ENCODE data around the gene NIPAL4.

NIPAL4 gene

DNA sequence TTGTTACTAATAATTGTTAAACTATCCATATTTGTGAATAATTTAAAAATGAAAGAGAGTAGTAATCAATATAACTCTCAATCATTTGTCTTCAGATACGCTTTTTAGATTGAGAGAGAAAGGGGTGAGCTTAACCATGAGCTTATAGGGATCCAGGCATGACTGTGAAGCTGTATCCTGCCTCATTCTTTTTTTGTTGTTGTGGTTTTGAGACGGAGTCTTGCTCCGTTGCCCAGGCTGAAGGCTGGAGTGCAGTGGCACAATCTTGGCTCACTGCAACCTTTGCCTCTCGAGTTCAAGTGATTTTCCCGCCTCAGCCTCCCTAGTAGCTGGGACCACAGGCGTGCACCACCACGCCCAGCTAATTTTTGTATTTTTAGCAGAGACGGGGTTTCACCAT, 44.0 kb downstream of the NIPAL4 start:
- Histone ChIP-seq H3K27ac (ENCODE audit: low read depth, low read length, poor library complexity, severe bottlenecking) (no peak overlapping the region), H3K4me2 (ENCODE audit: low read length) (no peak overlapping the region)

DNA sequence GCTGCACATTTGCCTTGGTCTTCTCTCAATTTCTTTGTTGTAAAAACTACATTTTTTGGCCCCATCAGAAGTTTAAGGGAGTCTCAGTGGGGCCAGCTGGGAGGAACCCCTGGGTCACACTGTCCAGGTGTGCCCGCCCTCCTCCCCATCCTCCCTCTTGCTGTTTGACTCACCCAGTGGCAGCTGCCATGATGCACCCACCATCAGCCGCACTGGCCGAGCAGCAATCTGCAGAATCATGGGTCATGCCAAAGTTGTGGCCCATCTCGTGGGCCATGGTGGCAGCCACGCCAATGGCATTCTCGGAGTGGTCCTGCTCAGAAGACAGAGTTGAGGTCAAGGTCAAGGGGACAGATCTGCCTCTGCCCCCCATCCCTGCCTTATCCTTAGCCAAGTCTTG, 45.5 kb downstream of the NIPAL4 start:
- H3K4me1 ChIP-seq (ENCODE audit: insufficient read depth, low read length, severe bottlenecking) = peaks cover 29% of the 10 kb centered on the region
- no peak overlapping the region for H3K4me2 ChIP-seq (ENCODE audit: low read length)
- H2AFZ ChIP-seq (ENCODE audit: low read length) = no peak overlapping the region
- TF ChIP-seq EZH2 (IDR thresholded peaks at IDR 0.05; ENCODE audit: borderline replicate concordance, low read length) = no peak
- TF ChIP-seq, protein P1, sequence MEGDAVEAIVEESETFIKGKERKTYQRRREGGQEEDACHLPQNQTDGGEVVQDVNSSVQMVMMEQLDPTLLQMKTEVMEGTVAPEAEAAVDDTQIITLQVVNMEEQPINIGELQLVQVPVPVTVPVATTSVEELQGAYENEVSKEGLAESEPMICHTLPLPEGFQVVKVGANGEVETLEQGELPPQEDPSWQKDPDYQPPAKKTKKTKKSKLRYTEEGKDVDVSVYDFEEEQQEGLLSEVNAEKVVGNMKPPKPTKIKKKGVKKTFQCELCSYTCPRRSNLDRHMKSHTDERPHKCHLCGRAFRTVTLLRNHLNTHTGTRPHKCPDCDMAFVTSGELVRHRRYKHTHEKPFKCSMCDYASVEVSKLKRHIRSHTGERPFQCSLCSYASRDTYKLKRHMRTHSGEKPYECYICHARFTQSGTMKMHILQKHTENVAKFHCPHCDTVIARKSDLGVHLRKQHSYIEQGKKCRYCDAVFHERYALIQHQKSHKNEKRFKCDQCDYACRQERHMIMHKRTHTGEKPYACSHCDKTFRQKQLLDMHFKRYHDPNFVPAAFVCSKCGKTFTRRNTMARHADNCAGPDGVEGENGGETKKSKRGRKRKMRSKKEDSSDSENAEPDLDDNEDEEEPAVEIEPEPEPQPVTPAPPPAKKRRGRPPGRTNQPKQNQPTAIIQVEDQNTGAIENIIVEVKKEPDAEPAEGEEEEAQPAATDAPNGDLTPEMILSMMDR (IDR thresholded peaks at IDR 0.05; ENCODE audit: low read length) = no peak
- no peaks in the 10 kb centered on the region for H3K9me3 ChIP-seq (ENCODE audit: low read length)
- H3K27ac ChIP-seq (ENCODE audit: low read depth, low read length, poor library complexity, severe bottlenecking) = no peak overlapping the region
- H3K4me3 ChIP-seq (ENCODE audit: low read depth, low read length, poor library complexity, severe bottlenecking) = no peak overlapping the region
- no peaks in the 10 kb centered on the region for H3K79me2 ChIP-seq (ENCODE audit: insufficient read depth, low read length)
- no peaks in the 10 kb centered on the region for H3K27me3 ChIP-seq (ENCODE audit: insufficient read depth, low read length)
- H3F3A ChIP-seq (ENCODE audit: insufficient read depth, low read length) = no peaks in the 10 kb centered on the region
- H4K20me1 ChIP-seq (ENCODE audit: insufficient read depth, low read length) = no peaks in the 10 kb centered on the region
- no peaks in the 10 kb centered on the region for H3K36me3 ChIP-seq (ENCODE audit: insufficient read depth, low read length)
- no peak overlapping the region for H3K9ac ChIP-seq (ENCODE audit: low read length)
- H3K9me2 ChIP-seq (ENCODE audit: low read depth, low read length) = no peaks in the 10 kb centered on the region

More for the DNA sequence above, 44.0 kb downstream of the NIPAL4 start:
- Histone ChIP-seq H3K9ac (ENCODE audit: low read length) (no peak overlapping the region), H3K4me3 (ENCODE audit: low read depth, low read length, poor library complexity, severe bottlenecking) (no peak overlapping the region), H2AFZ (ENCODE audit: low read length) (no peak overlapping the region), H3K36me3 (ENCODE audit: insufficient read depth, low read length) (no peaks in the 10 kb centered on the region), H3K4me1 (ENCODE audit: insufficient read depth, low read length, severe bottlenecking) (peaks cover 37% of the 10 kb centered on the region), H3K79me2 (ENCODE audit: insufficient read depth, low read length) (no peaks in the 10 kb centered on the region), H4K20me1 (ENCODE audit: insufficient read depth, low read length) (no peaks in the 10 kb centered on the region), H3K27me3 (ENCODE audit: insufficient read depth, low read length) (no peaks in the 10 kb centered on the region), H3F3A (ENCODE audit: insufficient read depth, low read length) (no peaks in the 10 kb centered on the region), H3K9me3 (ENCODE audit: low read length) (no peaks in the 10 kb centered on the region), H3K9me2 (ENCODE audit: low read depth, low read length) (no peaks in the 10 kb centered on the region)
- TF ChIP-seq, protein P1 (IDR thresholded peaks at IDR 0.05; ENCODE audit: low read length) = no peak
- TF ChIP-seq EZH2 (IDR thresholded peaks at IDR 0.05; ENCODE audit: borderline replicate concordance, low read length) = no peak

DNA sequence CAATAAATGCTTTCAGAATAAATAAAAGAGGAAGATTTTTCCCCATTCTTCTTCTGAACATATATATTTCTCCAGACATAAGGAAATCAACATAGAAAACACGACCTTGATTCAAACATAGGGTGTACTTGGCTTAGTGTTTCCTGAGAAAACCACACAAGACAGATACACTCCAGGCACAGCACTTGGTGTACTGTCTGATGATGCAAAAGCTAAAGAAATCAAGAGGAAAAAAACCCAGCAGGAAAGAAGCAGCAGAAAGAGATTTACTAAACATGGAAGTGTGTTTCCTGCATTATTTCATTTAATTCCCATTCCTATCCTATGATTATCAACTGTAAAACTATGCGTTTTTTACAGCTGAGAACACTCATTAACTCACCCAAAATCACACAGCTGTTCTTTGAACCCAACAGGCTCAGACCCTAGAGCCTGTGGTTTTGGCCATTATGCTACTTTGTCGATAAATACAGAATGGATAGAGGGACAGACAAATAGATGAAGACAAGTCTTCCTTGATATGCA, 46.1 kb downstream of the NIPAL4 start:
- H3K27ac ChIP-seq (ENCODE audit: low read depth, low read length, poor library complexity, severe bottlenecking) = no peak overlapping the region
- TF ChIP-seq EZH2 (IDR thresholded peaks at IDR 0.05; ENCODE audit: borderline replicate concordance, low read length) = no peak
- TF ChIP-seq, protein P1 (IDR thresholded peaks at IDR 0.05; ENCODE audit: low read length) = no peak
- no peak overlapping the region for H3K9ac ChIP-seq (ENCODE audit: low read length)
- no peaks in the 10 kb centered on the region for H3K27me3 ChIP-seq (ENCODE audit: insufficient read depth, low read length)
- H3K9me3 ChIP-seq (ENCODE audit: low read length) = no peaks in the 10 kb centered on the region
- no peaks in the 10 kb centered on the region for H3F3A ChIP-seq (ENCODE audit: insufficient read depth, low read length)
- no peaks in the 10 kb centered on the region for H3K9me2 ChIP-seq (ENCODE audit: low read depth, low read length)
- H2AFZ ChIP-seq (ENCODE audit: low read length) = no peak overlapping the region
- no peaks in the 10 kb centered on the region for H4K20me1 ChIP-seq (ENCODE audit: insufficient read depth, low read length)
- no peak overlapping the region for H3K4me3 ChIP-seq (ENCODE audit: low read depth, low read length, poor library complexity, severe bottlenecking)
- peaks cover 24% of the 10 kb centered on the region for H3K4me1 ChIP-seq (ENCODE audit: insufficient read depth, low read length, severe bottlenecking)
- H3K36me3 ChIP-seq (ENCODE audit: insufficient read depth, low read length) = no peaks in the 10 kb centered on the region
- no peaks in the 10 kb centered on the region for H3K79me2 ChIP-seq (ENCODE audit: insufficient read depth, low read length)
- H3K4me2 ChIP-seq (ENCODE audit: low read length) = no peak overlapping the region

Measured in OCI-LY1 (cell line).